ENCODE data around the gene CEP104.

The CEP104 gene

GRCh38 chr1:3856923-3857790 is at the start of gene CEP104, which contains the start of gene DFFB:
CEP104 (minus strand) TSS chr1:3857211; CDS start chr1:3852407, 4,804 bp downstream.
DFFB (plus strand) TSS chr1:3857476; CDS start chr1:3857604, 128 bp downstream.
- DNase-seq (ENCODE audit: low spot score), result peak; percentile 100

GRCh38 chr1:3906672-3907020 is 49.6 kb upstream of the CEP104 start:
- no peak for DNase-seq (ENCODE audit: low spot score)

- DNase-seq (ENCODE audit: low spot score), result no peak
These were observed 49.1 kb upstream of the CEP104 start for GRCh38 chr1:3905953-3906671.

- no peak for DNase-seq (ENCODE audit: low spot score)
These were observed 48.4 kb upstream of the CEP104 start for GRCh38 chr1:3905266-3905952.

GRCh38 chr1:3904843-3905185 is 47.8 kb upstream of the CEP104 start:
- DNase-seq (ENCODE audit: low spot score), result no peak

- no peak for DNase-seq (ENCODE audit: low spot score)
These were observed 47.2 kb upstream of the CEP104 start for GRCh38 chr1:3904006-3904842.

GRCh38 chr1:3903141-3904005 is 46.4 kb upstream of the CEP104 start:
- no peak for DNase-seq (ENCODE audit: low spot score)

- no peak for DNase-seq (ENCODE audit: low spot score)
These were observed 45.6 kb upstream of the CEP104 start for GRCh38 chr1:3902571-3903091.

GRCh38 chr1:3902111-3902511 is 45.1 kb upstream of the CEP104 start:
- no peak for DNase-seq (ENCODE audit: low spot score)

- DNase-seq (ENCODE audit: low spot score), result peak; percentile 100
These were observed 44.0 kb upstream of the CEP104 start for GRCh38 chr1:3900969-3901529.

GRCh38 chr1:3900150-3900968 is 43.3 kb upstream of the CEP104 start, which contains the start of gene C1orf174:
C1orf174 (minus strand) TSS chr1:3900272; CDS start chr1:3900186, 86 bp downstream.
- peak; percentile 99 for DNase-seq (ENCODE audit: low spot score)

- peak; percentile 44 for DNase-seq (ENCODE audit: low spot score)
These were observed 42.7 kb upstream of the CEP104 start for GRCh38 chr1:3899754-3900149.

GRCh38 chr1:3898994-3899753 is 42.2 kb upstream of the CEP104 start:
- no peak for DNase-seq (ENCODE audit: low spot score)

- DNase-seq (ENCODE audit: low spot score), result no peak
These were observed 41.4 kb upstream of the CEP104 start for GRCh38 chr1:3898475-3898735.

GRCh38 chr1:3896396-3897000 is 39.5 kb upstream of the CEP104 start:
- DNase-seq (ENCODE audit: low spot score), result no peak

- no peak for DNase-seq (ENCODE audit: low spot score)
These were observed 38.9 kb upstream of the CEP104 start for GRCh38 chr1:3895951-3896325.

GRCh38 chr1:3895279-3895950 is 38.4 kb upstream of the CEP104 start:
- DNase-seq (ENCODE audit: low spot score), result no peak
